SK-N-SH treated with all-trans-retinoic acid at 6 μM for 48 hours (cell line): ENCODE results near the gene ERICH4.

ENCODE experiments used
- ATAC-seq: fragments of 200-7000 bp; cut with Tn5 transposase; 3 replicates; pipeline ENCODE4 v1.9.1; 2020; ENCODE audit warnings: mild to moderate bottlenecking, moderate library complexity
- ARNTL ChIP-seq: fragments of 450-650 bp; formaldehyde crosslinking; IDR thresholded peaks from 2 replicates; pipeline ENCODE4 v1.5.0; 2020; ENCODE audit warnings: low read depth, mild to moderate bottlenecking, moderate library complexity, borderline replicate concordance
- CREB5 ChIP-seq: fragments of 250-450 bp; sonication (Bioruptor Pico); IDR thresholded peaks from 2 replicates; pipeline ENCODE4 v1.5.1; 2020; ENCODE audit warnings: low read depth, mild to moderate bottlenecking, moderate library complexity
- CSDC2 ChIP-seq: fragments of 250-450 bp; sonication (Bioruptor Pico); IDR thresholded peaks from 2 replicates; pipeline ENCODE4 v1.5.0; 2020; ENCODE audit warnings: mild to moderate bottlenecking, moderate library complexity
- CSRNP3 ChIP-seq: fragments of 250-450 bp; sonication (Bioruptor Pico); IDR thresholded peaks from 2 replicates; pipeline ENCODE4 v1.5.1; 2021; ENCODE audit warnings: mild to moderate bottlenecking, moderate library complexity
- ESRRG ChIP-seq: fragments of 250-450 bp; sonication (Bioruptor Pico); IDR thresholded peaks from 2 replicates; pipeline ENCODE4 v1.6.1; 2021; ENCODE audit warnings: mild to moderate bottlenecking
- GLIS3 ChIP-seq: fragments of 250-450 bp; sonication (Bioruptor Pico); IDR thresholded peaks from 2 replicates; pipeline ENCODE4 v1.5.0; 2020; ENCODE audit warnings: mild to moderate bottlenecking, moderate library complexity
- ISL1 ChIP-seq: fragments of 250-450 bp; sonication (Bioruptor Pico); IDR thresholded peaks from 2 replicates; pipeline ENCODE4 v2.1.2; 2022; ENCODE audit warnings: mild to moderate bottlenecking, moderate library complexity
- OSR1 ChIP-seq: fragments of 250-450 bp; sonication (Bioruptor Pico); IDR thresholded peaks from 2 replicates; pipeline ENCODE4 v1.8.0; 2022; ENCODE audit warnings: moderate library complexity, mild to moderate bottlenecking, inconsistent platforms
- PATZ1 ChIP-seq: fragments of 250-450 bp; sonication (Bioruptor Pico); IDR thresholded peaks from 2 replicates; pipeline ENCODE4 v1.8.0; 2020; ENCODE audit warnings: mild to moderate bottlenecking, moderate library complexity, borderline replicate concordance
- POU6F1 ChIP-seq: fragments of 250-450 bp; sonication (Bioruptor Pico); IDR thresholded peaks from 2 replicates; pipeline ENCODE4 v1.8.0; 2021; ENCODE audit warnings: low read depth, mild to moderate bottlenecking, moderate library complexity, borderline replicate concordance
- PPARA ChIP-seq: fragments of 250-450 bp; sonication (Bioruptor Pico); IDR thresholded peaks from 2 replicates; pipeline ENCODE4 v1.5.0; 2020; ENCODE audit warnings: mild to moderate bottlenecking, borderline replicate concordance
- RARB ChIP-seq: fragments of 250-450 bp; sonication (Bioruptor Pico); IDR thresholded peaks from 2 replicates; pipeline ENCODE4 v1.8.0; 2021; ENCODE audit warnings: mild to moderate bottlenecking, moderate library complexity
- SNAI2 ChIP-seq: fragments of 250-450 bp; sonication (Bioruptor Pico); IDR thresholded peaks from 2 replicates; pipeline ENCODE4 v1.5.0; 2020; ENCODE audit warnings: mild to moderate bottlenecking, moderate library complexity
- TCF4 ChIP-seq: fragments of 250-450 bp; sonication (Bioruptor Pico); IDR thresholded peaks from 2 replicates; pipeline ENCODE4 v1.8.0; 2021; ENCODE audit warnings: mild to moderate bottlenecking, moderate library complexity, borderline replicate concordance
- TOX ChIP-seq: fragments of 250-450 bp; sonication (Bioruptor Pico); IDR thresholded peaks from 2 replicates; pipeline ENCODE4 v1.8.0; 2021; ENCODE audit warnings: mild to moderate bottlenecking, moderate library complexity, borderline replicate concordance
- ZC3H10 ChIP-seq: fragments of 250-450 bp; sonication (Bioruptor Pico); IDR thresholded peaks from 2 replicates; pipeline ENCODE4 v1.5.1; 2021; ENCODE audit warnings: mild to moderate bottlenecking, moderate library complexity
- ZFP3 ChIP-seq: fragments of 250-450 bp; sonication (Bioruptor Pico); IDR thresholded peaks from 2 replicates; pipeline ENCODE4 v1.5.0; 2020; ENCODE audit warnings: mild to moderate bottlenecking, moderate library complexity
- ZNF565 ChIP-seq: fragments of 450-650 bp; formaldehyde crosslinking; conservative IDR thresholded peaks from 2 replicates; pipeline ENCODE4 v1.5.0; 2020; ENCODE audit warnings: low read depth, mild to moderate bottlenecking, moderate library complexity
- ZNF70 ChIP-seq: fragments of 450-650 bp; formaldehyde crosslinking; IDR thresholded peaks from 2 replicates; pipeline ENCODE4 v1.5.0; 2020; ENCODE audit warnings: mild to moderate bottlenecking, moderate library complexity
- ZNF8 ChIP-seq: fragments of 450-650 bp; formaldehyde crosslinking; IDR thresholded peaks from 2 replicates; pipeline ENCODE4 v1.5.0; 2020; ENCODE audit warnings: mild to moderate bottlenecking, moderate library complexity

The ERICH4 gene

GRCh38 chr19:41428481-41428859, 14.5 kb upstream of the ERICH4 start:
- ATAC-seq: no peak; the same call in 2 of the 3 replicates
- TF ChIP-seq CREB5 (CRISPR knock-in tag) (no peak), GLIS3 (CRISPR knock-in tag) (no peak), PATZ1 (CRISPR knock-in tag) (no peak), CSDC2 (no peak)

- TF ChIP-seq GLIS3 (CRISPR knock-in tag) (no peak), ZNF8 (CRISPR knock-in tag) (no peak), ZFP3 (no peak), RARB (CRISPR knock-in tag) (no peak), TOX (CRISPR knock-in tag) (no peak), CSRNP3 (CRISPR knock-in tag) (no peak), ZNF70 (CRISPR knock-in tag) (no peak), CSDC2 (no peak), PPARA (CRISPR knock-in tag) (no peak), POU6F1 (CRISPR knock-in tag) (no peak), ESRRG (CRISPR knock-in tag) (no peak), ISL1 (CRISPR knock-in tag) (no peak), ARNTL (CRISPR knock-in tag) (no peak), TCF4 (no peak), PATZ1 (CRISPR knock-in tag) (no peak), CREB5 (CRISPR knock-in tag) (no peak), ZNF565 (no peak)
- TF ChIP-seq, all 23 proteins: peak for 0
- ATAC-seq: no peak
Measured at GRCh38 chr19:41430922-41431321, 12.0 kb upstream of the ERICH4 start.

- TF ChIP-seq GLIS3 (CRISPR knock-in tag): no peak
- TF ChIP-seq ZC3H10: no peak
- no peak for TF ChIP-seq RARB (CRISPR knock-in tag)
- TF ChIP-seq SNAI2 (CRISPR knock-in tag): no peak
- TF ChIP-seq CSDC2: no peak
- no peak for TF ChIP-seq OSR1 (CRISPR knock-in tag)
- TF ChIP-seq, all 23 proteins: peak for 0
- ATAC-seq: no peak
Measured at GRCh38 chr19:41431426-41432386, 11.2 kb upstream of the ERICH4 start.
